ENCODE data around the gene GAS2L2. TPM values are rescaled to one million over a fixed set of nuclear protein-coding genes. Genes with fewer than 3 reads are reported as not detected.
A peak's percentile ranks its signal among the peaks of the same experiment; 100 is the strongest.

GAS2L2 gene
- total RNA-seq, 2 donors from 2014 or later, result not detected

DNA sequence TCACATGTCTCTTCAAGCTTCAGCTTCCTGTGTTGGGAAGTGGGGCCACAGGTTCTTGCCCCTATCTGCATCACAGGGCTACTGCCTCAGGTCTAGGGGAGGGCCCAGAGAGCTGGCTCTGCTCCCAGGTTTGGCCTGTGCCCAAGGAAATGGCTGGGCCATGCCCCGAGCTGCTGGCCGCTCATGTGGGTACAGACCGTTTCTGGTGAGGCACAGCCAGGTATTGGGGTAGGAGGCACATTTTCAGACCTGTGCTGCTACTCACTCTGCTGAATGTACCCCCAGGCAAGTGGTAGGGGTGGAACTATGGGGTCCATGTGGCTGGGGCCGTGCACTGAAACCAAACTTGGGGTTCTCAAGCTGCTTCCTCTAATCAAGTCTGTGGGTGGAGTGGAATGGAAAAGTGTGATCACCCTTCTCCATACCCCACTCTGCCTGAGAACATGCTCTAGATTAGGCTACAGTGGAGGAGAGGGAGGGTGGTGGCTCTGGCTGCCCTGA is 4.6 kb downstream of the GAS2L2 start:
- Mint-ChIP-seq H3K27me3 (peaks cover 18 to 19% of the 10 kb centered on the region in 2 donors), H3K36me3 (no peaks in the 10 kb centered on the region), H3K27ac (no peak overlapping the region), H3K4me1 (ENCODE audit: low read depth in 2 of 2) (no peaks in the 10 kb centered on the region), H3K9me3 (no peaks in the 10 kb centered on the region), H3K4me3 (no peak overlapping the region)
- DNase-seq (ENCODE audit: low spot score), result no peak
- ATAC-seq, result no peak

DNA sequence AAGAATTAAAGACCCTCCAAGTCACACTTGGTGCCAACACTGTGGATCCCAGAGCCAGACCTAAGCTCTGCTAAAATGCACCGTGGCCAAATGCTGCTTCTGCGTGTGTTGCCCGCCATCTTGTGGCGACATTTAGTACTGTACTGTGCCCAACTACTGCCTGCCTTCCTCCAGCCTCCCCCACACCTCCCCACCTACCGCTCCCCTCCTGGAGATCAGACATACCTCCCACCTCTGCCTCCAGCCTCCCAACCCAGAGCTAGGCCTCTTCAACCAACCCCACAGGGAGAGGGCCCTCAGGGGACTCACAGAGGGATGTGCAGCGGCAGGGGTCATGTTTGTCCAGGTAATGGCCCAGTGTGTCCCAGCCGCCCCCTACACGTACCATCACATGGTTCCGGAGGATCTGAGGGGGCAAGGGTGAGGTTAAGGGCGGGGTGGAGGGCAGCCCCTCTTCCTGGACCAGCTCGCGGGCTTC is 5.5 kb downstream of the GAS2L2 start:
- H3K27me3 Mint-ChIP-seq, result peaks cover 19% of the 10 kb centered on the region in 2 donors
- peak; percentile 75 to 76 for ATAC-seq
- H3K36me3 Mint-ChIP-seq, result no peaks in the 10 kb centered on the region
- H3K4me1 Mint-ChIP-seq (ENCODE audit: low read depth in 2 of 2), result no peaks in the 10 kb centered on the region
- H3K4me3 Mint-ChIP-seq, result no peak overlapping the region
- peak; percentile 74 for DNase-seq (ENCODE audit: low spot score)
- H3K27ac Mint-ChIP-seq, result no peak overlapping the region
- H3K9me3 Mint-ChIP-seq, result no peaks in the 10 kb centered on the region

DNA sequence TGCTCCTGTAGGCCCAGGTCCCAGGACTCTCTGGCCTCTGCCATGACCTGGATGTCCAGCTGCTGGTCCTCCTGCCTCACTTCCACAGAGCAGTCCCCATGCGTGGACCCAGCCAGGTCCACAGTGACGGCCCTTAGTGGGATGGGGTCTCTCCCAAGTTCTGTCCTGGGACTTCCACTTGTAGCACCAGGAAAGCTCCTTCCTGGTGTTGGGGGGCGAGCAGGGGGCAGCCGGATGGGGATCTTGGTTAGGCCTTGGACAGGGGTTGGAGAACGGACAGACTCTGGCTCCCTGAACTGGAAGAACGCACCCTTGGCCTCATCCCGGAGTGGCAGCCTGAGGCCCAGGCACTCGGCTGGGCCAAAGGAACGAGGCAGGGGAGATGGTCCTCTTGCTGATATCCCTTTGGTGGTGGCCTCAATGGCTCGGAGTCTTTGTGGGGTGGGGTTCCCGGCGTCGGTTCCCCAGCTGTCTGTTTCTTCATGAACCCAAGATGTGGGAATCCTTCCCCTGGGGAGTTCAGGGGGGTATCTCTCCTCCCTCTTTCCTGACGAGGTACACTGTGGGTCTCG is 7.2 kb downstream of the GAS2L2 start:
- Mint-ChIP-seq H3K27ac (no peak overlapping the region), H3K27me3 (peaks cover 24% of the 10 kb centered on the region in 2 donors), H3K4me3 (no peak overlapping the region), H3K36me3 (no peaks in the 10 kb centered on the region), H3K9me3 (no peaks in the 10 kb centered on the region), H3K4me1 (ENCODE audit: low read depth in 2 of 2) (peaks cover 2 to 4% of the 10 kb centered on the region in 2 donors)
- DNase-seq (ENCODE audit: low spot score), result no peak
- no peak for ATAC-seq

DNA sequence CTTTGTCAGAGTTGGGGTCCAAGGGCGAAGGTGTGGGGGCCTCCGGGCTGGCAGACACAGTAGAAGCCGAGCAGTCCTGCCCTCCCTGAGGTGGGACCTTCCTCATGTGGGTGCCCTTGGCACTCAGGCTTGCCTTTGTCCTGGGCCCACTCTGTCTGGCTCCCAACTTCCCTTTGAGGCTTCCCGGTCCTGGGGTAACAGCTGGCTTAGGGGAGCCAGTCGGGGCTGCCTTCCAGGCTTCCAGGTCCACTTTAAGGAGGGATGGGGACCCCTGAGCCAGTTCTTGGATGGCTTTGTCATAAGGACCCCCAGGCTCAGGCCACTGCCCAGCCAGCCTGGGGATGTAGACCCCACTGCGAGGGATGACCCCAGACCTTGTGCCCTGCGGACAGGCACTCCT is 7.8 kb downstream of the GAS2L2 start:
- DNase-seq (ENCODE audit: low spot score) (no peak), ATAC-seq (no peak)
- H3K4me3 Mint-ChIP-seq, result no peak overlapping the region
- no peaks in the 10 kb centered on the region for H3K9me3 Mint-ChIP-seq
- H3K4me1 Mint-ChIP-seq (ENCODE audit: low read depth in 2 of 2), result peaks cover 2 to 4% of the 10 kb centered on the region in 2 donors
- H3K36me3 Mint-ChIP-seq, result no peaks in the 10 kb centered on the region
- no peak overlapping the region for H3K27ac Mint-ChIP-seq
- peaks cover 22% of the 10 kb centered on the region in 2 donors for H3K27me3 Mint-ChIP-seq

DNA sequence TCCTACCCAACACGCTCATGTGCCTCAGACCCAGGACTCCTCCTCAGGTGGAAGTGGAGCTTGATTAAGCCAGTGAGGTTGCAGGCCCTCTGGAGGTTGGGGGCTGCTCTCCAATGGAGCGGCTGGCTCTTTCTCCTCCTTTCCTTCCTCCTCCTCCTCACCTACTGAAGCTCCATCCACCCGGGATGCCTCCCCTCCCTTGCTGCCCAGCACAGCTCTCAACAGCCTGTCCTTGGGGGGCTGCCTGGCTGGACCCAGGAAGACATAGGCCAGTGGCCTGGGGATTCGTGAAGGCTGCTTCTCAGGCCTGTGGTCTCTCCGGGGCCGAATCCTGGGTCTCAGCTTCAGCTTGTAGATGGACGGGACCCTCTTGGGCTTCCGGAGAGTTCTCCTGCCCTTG is 8.2 kb downstream of the GAS2L2 start:
- ATAC-seq, result no peak
- H3K4me3 Mint-ChIP-seq, result no peak overlapping the region

DNA sequence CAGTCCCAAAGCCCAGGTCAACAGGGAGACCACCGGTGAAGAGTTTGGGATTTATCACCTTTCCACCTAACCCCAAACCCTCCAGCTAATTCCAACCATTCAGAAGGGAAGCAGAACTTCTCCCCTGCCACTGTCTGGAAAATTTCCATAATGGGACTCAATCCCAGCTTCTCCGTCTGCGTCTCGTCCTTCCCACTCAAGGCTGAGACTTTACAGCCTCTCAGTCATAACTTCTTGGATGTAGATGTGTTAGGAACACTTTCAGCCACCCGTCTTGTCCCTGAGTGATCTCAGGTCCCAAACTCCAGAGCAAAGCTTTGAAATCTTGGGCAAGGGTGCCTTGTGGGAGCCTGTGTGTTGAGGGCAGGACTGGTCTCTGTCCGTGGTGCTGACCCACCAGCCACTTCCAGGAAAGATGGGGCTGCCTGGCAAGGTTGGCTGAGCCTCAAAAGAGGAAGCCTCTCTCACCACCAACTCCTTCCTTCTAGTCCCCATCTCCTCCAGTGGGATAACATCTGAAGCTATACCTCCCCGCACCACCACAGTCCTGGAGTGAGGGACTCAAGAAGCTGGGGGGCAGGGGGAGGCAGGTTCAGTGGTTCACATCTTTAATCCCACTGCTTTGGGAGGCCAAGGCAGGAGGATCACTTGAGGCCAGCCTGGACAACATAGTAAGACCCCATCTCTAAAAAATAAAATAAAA is 9.3 kb downstream of the GAS2L2 start:
- DNase-seq (ENCODE audit: low spot score), result no peak
- H3K36me3 Mint-ChIP-seq, result no peaks in the 10 kb centered on the region
- no peaks in the 10 kb centered on the region for H3K9me3 Mint-ChIP-seq
- no peak overlapping the region for H3K4me3 Mint-ChIP-seq
- H3K4me1 Mint-ChIP-seq (ENCODE audit: low read depth in 2 of 2), result peaks cover 2 to 4% of the 10 kb centered on the region in 2 donors
- H3K27ac Mint-ChIP-seq, result no peak overlapping the region
- peaks cover 12 to 23% of the 10 kb centered on the region in 2 donors for H3K27me3 Mint-ChIP-seq
- ATAC-seq, result no peak

More for the DNA sequence above, 8.2 kb downstream of the GAS2L2 start:
- H3K27me3 Mint-ChIP-seq, result peaks cover 22 to 23% of the 10 kb centered on the region in 2 donors
- H3K36me3 Mint-ChIP-seq, result no peaks in the 10 kb centered on the region
- no peak overlapping the region for H3K27ac Mint-ChIP-seq
- H3K4me1 Mint-ChIP-seq (ENCODE audit: low read depth in 2 of 2), result peaks cover 2 to 4% of the 10 kb centered on the region in 2 donors
- DNase-seq (ENCODE audit: low spot score), result no peak
- H3K9me3 Mint-ChIP-seq, result no peaks in the 10 kb centered on the region

DNA sequence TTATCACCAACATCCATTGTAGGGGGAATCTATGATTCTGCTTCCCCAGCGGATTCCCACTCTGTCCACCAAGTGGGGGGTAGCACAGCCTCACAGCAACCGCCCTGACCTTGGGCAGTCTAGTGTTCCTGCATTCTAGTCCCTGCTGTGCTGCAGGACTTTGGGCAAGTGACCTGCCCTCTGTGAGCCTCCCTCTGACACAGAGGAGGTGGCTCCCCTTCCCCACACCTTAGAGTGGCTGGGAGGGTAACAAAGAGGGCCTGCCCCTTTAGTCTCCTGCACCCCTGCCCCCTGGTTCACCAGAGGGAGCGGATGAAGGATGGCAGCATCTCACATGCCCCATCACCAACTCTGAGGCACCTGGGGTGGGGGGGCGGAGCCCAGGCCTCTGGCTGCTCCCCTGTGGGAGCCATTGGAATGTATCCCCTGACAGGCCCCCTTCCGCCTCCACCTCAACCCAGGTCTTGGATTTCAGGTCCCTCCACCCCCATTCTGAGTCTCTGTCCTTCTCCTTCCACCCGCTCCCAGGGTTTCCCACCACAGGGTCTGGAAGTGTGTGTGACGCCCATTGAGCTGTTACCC is 10.1 kb downstream of the GAS2L2 start:
- H3K9me3 Mint-ChIP-seq, result no peaks in the 10 kb centered on the region
- ATAC-seq, result no peak
- peaks cover 2 to 4% of the 10 kb centered on the region in 2 donors for H3K4me1 Mint-ChIP-seq (ENCODE audit: low read depth in 2 of 2)
- no peaks in the 10 kb centered on the region for H3K36me3 Mint-ChIP-seq
- no peak overlapping the region for H3K4me3 Mint-ChIP-seq
- DNase-seq (ENCODE audit: low spot score), result no peak
- no peak overlapping the region for H3K27ac Mint-ChIP-seq
- H3K27me3 Mint-ChIP-seq, result peaks cover 12 to 23% of the 10 kb centered on the region in 2 donors

DNA sequence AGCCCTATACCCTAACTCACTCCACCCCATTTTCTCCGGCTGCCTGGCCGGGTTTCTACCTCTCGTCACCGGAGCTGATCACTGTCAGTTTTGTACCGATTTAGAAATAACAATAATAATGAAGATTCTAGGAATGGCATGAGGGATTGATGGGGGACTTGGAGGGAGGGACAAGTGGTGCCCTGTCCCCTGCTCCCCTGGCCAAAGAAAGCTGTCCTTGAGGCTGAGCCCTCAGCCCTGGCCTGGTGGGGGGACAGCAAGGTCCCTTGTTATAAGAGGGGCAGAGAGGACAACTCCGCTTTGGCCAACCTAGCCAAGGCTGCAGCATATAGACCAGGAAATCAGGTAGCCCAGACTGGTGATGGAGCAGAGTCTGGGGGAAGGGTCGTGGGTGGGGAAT is 10.5 kb downstream of the GAS2L2 start:
- H3K4me3 Mint-ChIP-seq, result no peak overlapping the region
- no peaks in the 10 kb centered on the region for H3K36me3 Mint-ChIP-seq

DNA sequence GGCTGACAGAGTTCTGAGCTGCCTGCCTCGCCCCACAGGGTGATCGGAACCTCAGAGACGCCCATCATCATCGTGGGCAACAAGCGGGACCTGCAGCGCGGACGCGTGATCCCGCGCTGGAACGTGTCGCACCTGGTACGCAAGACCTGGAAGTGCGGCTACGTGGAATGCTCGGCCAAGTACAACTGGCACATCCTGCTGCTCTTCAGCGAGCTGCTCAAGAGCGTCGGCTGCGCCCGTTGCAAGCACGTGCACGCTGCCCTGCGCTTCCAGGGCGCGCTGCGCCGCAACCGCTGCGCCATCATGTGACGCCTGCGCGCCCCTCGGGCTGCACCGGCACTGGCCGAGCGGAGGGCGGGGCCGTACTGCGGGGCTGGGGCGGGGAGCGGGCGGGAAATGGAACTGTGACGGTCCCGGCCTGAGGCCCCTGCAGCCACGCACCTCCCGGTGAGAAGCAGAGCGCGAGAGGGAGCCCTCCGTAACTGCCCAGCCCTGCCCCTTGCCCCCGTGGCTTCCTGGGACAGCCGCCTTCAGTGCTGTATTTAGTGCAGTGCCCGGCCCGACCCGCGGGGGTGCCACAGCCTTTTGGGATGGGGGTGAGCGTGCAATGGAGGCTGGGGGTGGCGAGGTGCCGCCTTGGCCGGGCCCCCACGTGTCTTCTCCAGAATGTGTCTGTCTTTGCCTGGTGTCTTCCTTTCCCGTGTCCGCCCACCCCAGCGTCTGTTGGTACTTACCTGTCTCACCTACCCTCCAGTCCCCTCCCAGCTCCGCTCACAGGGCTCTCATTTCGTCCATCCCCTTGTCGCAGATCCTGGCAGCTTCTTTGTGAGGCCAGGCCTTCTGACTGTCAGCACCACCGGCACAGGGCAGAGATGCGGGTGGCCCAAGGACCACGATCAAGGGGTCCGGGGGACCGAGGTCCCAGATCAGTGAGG is 11.8 kb downstream of the GAS2L2 start:
- Mint-ChIP-seq H3K4me3 (peak overlapping the region; percentile 38), H3K9me3 (no peaks in the 10 kb centered on the region), H3K27me3 (peaks cover 12 to 23% of the 10 kb centered on the region in 2 donors), H3K4me1 (ENCODE audit: low read depth in 2 of 2) (peaks cover 2 to 4% of the 10 kb centered on the region in 2 donors), H3K36me3 (no peaks in the 10 kb centered on the region), H3K27ac (no peak overlapping the region)
- DNase-seq (ENCODE audit: low spot score), result no peak
- ATAC-seq, result peak; percentile 40 to 48

More for the DNA sequence above, 10.5 kb downstream of the GAS2L2 start:
- no peaks in the 10 kb centered on the region for H3K9me3 Mint-ChIP-seq
- H3K4me1 Mint-ChIP-seq (ENCODE audit: low read depth in 2 of 2), result peaks cover 2 to 4% of the 10 kb centered on the region in 2 donors
- ATAC-seq (no peak), DNase-seq (ENCODE audit: low spot score) (no peak)
- H3K27ac Mint-ChIP-seq, result no peak overlapping the region
- peaks cover 12 to 23% of the 10 kb centered on the region in 2 donors for H3K27me3 Mint-ChIP-seq

DNA sequence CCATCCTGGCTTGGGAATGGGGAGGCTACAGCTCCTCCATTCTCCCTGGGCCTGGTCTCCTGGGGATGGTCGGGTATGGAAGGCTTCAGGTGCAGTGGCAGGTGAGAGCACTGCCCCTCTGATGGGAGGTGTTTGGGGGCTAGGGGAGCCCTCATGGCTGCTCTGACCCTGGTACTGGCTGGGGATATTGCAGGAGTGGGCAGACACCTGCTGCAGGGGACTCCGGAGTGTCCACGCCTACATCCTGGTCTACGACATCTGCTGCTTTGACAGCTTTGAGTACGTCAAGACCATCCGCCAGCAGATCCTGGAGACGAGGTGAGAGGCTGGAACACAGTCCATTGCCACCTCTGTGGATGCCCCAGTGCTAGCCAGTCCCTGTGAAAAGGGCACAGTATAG is 12.8 kb downstream of the GAS2L2 start:
- peaks cover 2 to 4% of the 10 kb centered on the region in 2 donors for H3K4me1 Mint-ChIP-seq (ENCODE audit: low read depth in 2 of 2)
- H3K9me3 Mint-ChIP-seq, result no peaks in the 10 kb centered on the region
- no peak overlapping the region for H3K27ac Mint-ChIP-seq
- ATAC-seq, result no peak
- H3K36me3 Mint-ChIP-seq, result no peaks in the 10 kb centered on the region
- DNase-seq (ENCODE audit: low spot score), result no peak
- peaks cover 12 to 23% of the 10 kb centered on the region in 2 donors for H3K27me3 Mint-ChIP-seq
- no peak overlapping the region for H3K4me3 Mint-ChIP-seq

DNA sequence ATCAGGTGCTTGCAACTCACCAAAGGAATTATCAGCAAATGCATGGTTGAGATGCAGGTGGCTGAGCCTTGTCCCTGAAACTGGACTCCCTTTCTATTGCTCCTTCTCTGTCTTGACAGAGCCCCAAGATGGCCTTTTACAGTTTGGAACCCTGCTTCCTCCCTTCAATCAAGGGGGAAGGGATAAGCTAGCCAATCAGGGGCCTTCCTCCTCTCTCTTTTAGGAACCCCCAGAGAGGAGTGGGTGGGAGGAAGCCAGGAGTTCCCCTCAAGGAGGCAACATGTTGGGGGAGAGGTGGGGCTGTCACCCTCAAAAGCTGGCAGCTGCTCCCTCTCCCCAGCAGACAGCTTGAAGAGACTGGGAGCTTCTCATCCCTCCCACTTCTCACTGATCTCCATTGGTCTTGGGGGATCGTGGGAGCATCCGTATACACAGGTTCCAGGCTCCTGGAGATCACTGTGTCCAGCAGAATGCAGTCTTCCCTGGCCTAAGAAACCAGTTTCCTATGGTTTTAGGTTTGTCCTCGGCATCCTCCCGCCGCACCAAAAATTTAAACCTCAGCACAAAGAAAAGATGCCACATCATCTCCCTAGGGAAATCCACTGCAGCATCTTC is 14.4 kb downstream of the GAS2L2 start:
- Mint-ChIP-seq H3K36me3 (no peaks in the 10 kb centered on the region), H3K9me3 (no peaks in the 10 kb centered on the region), H3K27ac (no peak overlapping the region), H3K4me3 (no peak overlapping the region), H3K4me1 (ENCODE audit: low read depth in 2 of 2) (peaks cover 2 to 4% of the 10 kb centered on the region in 2 donors), H3K27me3 (peaks cover 12 to 21% of the 10 kb centered on the region in 2 donors)
- DNase-seq (ENCODE audit: low spot score) (no peak), ATAC-seq (no peak)

DNA sequence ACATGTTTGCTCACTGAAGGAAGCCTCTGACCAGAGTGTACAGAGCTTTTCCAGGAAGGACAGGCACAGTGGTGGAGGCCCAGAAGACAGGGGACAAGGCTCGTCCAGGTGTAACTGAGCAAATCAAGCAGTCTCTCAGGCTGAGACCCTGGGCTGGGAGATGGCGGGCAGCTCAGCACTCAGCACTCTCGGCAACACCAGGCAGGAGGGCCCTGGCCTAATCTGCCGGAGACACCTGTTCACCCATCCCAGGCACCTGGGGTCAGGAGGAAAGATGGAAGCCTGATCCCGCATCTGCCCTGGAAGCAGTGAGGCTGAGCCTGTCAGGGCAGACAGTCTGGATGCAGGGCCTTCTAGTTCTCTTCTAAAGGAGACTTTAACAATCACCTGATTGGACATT is 16.8 kb downstream of the GAS2L2 start:
- Mint-ChIP-seq H3K27ac (no peak overlapping the region), H3K9me3 (no peaks in the 10 kb centered on the region)

More for the DNA sequence above, 16.8 kb downstream of the GAS2L2 start:
- Mint-ChIP-seq H3K4me3 (no peak overlapping the region), H3K4me1 (ENCODE audit: low read depth in 2 of 2) (peaks cover 0 to under 1% of the 10 kb centered on the region in 2 donors), H3K36me3 (no peaks in the 10 kb centered on the region), H3K27me3 (peaks cover 0 to 10% of the 10 kb centered on the region in 2 donors)
- DNase-seq (ENCODE audit: low spot score) (no peak), ATAC-seq (no peak)

Measured in natural killer cell treated with Interleukin-12 subunit alpha and Interleukin-12 subunit beta and Interleukin-15 and Interleukin-18, amount 100 ng/mL, for 72 hours (primary cell).